ENCODE measurements around the gene PARD3. TPM values are rescaled to one million over a fixed set of nuclear protein-coding genes. Genes with fewer than 3 reads are reported as not detected.

The PARD3 gene
- total RNA-seq, 2 donors from 2014 or later: 36.1 to 48.5 TPM

DNA sequence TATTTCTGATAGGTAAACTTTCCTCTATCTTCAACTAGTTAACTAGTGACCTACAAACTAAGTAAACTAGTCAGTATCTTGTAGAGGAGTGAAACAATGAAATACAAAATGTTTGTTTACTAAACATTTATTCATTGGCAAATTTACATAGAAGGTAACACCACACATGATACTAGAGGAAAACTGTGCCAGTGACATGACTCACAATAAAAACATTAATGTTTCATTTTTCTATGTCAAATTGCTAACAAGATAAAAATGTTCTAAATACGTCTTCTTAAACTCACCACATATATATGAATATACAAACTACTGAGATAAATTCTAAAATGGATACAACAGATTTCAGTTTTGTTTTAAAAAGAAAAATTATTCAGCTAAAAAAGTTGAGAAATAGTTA, 471.3 kb downstream of the PARD3 start:
- Histone ChIP-seq H3K27me3 (no peaks in the 10 kb centered on the region), H3K4me3 (no peak overlapping the region), H3K27ac (no peak overlapping the region), H3K36me3 (replicated peaks in 1 of 2; ENCODE audit: insufficient read depth in 1 of 2, low read depth in 2 of 2) (no peaks in the 10 kb centered on the region), H3K4me1 (no peaks in the 10 kb centered on the region), H3K9me3 (no peaks in the 10 kb centered on the region)
- WGBS, 2 donors: 46 to 59% methylated on average over 1 of the region's 1 CpG
- intact Hi-C loops (cut with DNase I): no loop called here
- TF ChIP-seq, protein P1, sequence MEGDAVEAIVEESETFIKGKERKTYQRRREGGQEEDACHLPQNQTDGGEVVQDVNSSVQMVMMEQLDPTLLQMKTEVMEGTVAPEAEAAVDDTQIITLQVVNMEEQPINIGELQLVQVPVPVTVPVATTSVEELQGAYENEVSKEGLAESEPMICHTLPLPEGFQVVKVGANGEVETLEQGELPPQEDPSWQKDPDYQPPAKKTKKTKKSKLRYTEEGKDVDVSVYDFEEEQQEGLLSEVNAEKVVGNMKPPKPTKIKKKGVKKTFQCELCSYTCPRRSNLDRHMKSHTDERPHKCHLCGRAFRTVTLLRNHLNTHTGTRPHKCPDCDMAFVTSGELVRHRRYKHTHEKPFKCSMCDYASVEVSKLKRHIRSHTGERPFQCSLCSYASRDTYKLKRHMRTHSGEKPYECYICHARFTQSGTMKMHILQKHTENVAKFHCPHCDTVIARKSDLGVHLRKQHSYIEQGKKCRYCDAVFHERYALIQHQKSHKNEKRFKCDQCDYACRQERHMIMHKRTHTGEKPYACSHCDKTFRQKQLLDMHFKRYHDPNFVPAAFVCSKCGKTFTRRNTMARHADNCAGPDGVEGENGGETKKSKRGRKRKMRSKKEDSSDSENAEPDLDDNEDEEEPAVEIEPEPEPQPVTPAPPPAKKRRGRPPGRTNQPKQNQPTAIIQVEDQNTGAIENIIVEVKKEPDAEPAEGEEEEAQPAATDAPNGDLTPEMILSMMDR (IDR thresholded peaks at IDR 0.05): no peak
- TF ChIP-seq POLR2A (IDR thresholded peaks at IDR 0.05): no peak
- ATAC-seq (no peak), DNase-seq (no peak)

DNA sequence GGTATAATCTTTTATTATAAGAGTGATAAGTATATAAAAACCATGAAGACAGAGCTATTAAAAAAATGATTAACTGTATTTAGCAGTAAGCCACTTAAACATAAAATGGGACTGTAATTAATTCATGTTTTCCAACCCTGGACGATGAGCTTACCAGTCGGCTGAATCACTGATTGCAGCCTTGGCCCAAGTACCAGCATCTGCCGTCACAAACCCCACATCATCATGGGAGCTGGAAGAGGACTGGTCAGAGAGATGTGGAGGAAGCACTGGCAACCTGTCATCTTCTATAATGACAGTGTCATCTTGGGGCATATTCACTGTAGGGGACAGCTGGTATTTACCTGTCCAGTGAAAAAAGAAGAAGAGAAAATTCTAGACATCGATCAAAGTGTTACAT, 473.6 kb downstream of the PARD3 start:
- TF ChIP-seq, protein P1 (IDR thresholded peaks at IDR 0.05): no peak
- no peak for TF ChIP-seq POLR2A (IDR thresholded peaks at IDR 0.05)
- Histone ChIP-seq H3K36me3 (replicated peaks in 1 of 2; ENCODE audit: insufficient read depth in 1 of 2, low read depth in 2 of 2) (no peaks in the 10 kb centered on the region), H3K27me3 (no peaks in the 10 kb centered on the region), H3K27ac (no peak overlapping the region), H3K4me1 (peaks cover 4% of the 10 kb centered on the region), H3K9me3 (no peaks in the 10 kb centered on the region), H3K4me3 (no peak overlapping the region)
- DNase-seq (no peak), ATAC-seq (no peak)
- intact Hi-C loops (cut with DNase I): no loop called here
- WGBS, 2 donors: 89 to 91% methylated on average over 4 of the region's 4 CpGs

DNA sequence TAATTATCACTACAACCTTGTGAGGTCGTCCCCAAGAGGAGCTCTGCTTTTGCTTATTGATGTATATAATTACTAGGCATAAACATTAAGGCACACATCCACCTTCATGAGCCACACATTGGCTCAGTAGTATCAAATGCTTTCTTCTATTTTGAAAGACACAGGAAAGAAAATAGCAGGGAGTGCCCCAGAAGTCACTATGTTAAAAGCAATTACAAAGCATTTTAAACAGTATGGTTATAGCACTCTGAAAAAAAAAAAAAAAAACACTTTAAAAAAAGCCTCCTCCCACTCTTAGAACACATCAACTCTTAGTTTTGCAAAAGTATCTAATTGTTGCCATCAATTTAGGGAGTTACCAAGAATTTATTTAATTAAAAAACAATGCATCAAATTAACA, 474.2 kb downstream of the PARD3 start:
- Histone ChIP-seq H3K36me3 (replicated peaks in 1 of 2; ENCODE audit: insufficient read depth in 1 of 2, low read depth in 2 of 2) (no peaks in the 10 kb centered on the region), H3K4me1 (peaks cover 4% of the 10 kb centered on the region), H3K9me3 (no peaks in the 10 kb centered on the region), H3K4me3 (no peak overlapping the region), H3K27me3 (no peaks in the 10 kb centered on the region), H3K27ac (no peak overlapping the region)
- intact Hi-C loops (cut with DNase I): no loop called here
- no peak for TF ChIP-seq POLR2A (IDR thresholded peaks at IDR 0.05)
- TF ChIP-seq, protein P1 (IDR thresholded peaks at IDR 0.05): no peak
- DNase-seq: no peak
- 73 to 89% methylated on average over 1 of the region's 1 CpG for WGBS, 2 donors
- no peak for ATAC-seq

DNA sequence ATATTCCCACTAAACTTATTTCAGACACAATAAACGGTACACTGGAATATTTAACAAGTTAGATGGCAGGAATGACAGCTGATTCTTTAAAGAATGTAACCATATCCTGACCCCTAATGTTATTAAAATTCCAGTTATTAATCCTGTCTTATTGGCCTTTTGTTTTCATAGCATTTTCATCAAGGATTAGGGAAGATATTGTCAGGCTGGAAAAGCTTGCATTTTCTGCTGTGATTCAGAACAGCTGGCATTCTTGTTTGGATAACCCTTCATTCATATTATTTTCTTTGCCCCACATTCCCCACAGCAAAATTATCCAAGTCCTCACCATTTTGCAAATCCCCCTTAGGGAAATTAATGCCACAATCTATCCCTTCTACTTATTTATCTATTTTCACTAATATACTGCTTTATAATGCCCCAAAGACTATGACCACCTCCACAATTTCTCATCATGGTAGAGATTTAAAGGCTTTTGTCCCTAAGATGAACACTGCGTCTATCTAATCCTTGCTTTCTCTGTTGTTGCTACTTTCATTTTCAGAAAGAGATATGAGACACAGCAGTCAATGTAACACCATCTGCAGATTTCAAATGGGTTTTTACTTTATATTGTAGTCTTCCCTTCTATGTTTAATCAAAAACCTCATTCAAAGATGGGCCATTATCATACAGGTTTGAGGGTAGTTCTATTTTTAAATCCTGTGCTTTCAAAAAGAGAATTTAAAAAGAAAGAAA, 475.1 kb downstream of the PARD3 start:
- ATAC-seq (no peak), DNase-seq (no peak)
- Histone ChIP-seq H3K36me3 (replicated peaks in 1 of 2; ENCODE audit: insufficient read depth in 1 of 2, low read depth in 2 of 2) (no peaks in the 10 kb centered on the region), H3K27ac (no peak overlapping the region), H3K9me3 (no peaks in the 10 kb centered on the region), H3K27me3 (no peaks in the 10 kb centered on the region), H3K4me1 (peaks cover 4% of the 10 kb centered on the region), H3K4me3 (no peak overlapping the region)
- TF ChIP-seq, protein P1 (IDR thresholded peaks at IDR 0.05): no peak
- TF ChIP-seq POLR2A (IDR thresholded peaks at IDR 0.05): no peak
- intact Hi-C loops (cut with DNase I): no loop called here
- 70 to 82% methylated on average over 2 of the region's 2 CpGs for WGBS, 2 donors

DNA sequence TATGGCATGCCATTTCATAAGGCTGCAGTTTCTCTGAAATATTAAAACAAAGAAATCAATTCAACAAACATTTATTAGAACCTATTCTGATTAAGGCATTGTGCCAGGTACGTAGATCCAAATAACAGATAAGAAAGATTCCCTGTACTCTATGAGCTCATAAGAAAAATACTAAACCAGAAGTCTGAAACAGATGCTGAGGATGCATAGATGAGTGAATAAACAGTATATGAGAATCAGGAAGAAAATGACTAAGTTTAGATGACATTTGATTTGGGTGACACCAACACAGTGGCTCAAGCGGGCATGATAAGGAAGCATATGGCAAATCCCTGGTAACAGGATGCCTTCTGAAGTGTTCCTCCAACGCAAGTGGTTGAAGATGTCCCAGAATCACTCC, 477.2 kb downstream of the PARD3 start:
- H3K9me3 ChIP-seq: no peaks in the 10 kb centered on the region
- TF ChIP-seq, protein P1 (IDR thresholded peaks at IDR 0.05): no peak
- no peak for TF ChIP-seq POLR2A (IDR thresholded peaks at IDR 0.05)
- no peak for DNase-seq
- WGBS, 2 donors: 55 to 71% methylated on average over 3 of the region's 3 CpGs
- H3K4me1 ChIP-seq: peaks cover 4% of the 10 kb centered on the region
- H3K27ac ChIP-seq: no peak overlapping the region
- ATAC-seq: no peak
- no peaks in the 10 kb centered on the region for H3K36me3 ChIP-seq (replicated peaks in 1 of 2; ENCODE audit: insufficient read depth in 1 of 2, low read depth in 2 of 2)
- no peaks in the 10 kb centered on the region for H3K27me3 ChIP-seq
- intact Hi-C loops (cut with DNase I): no loop called here
- H3K4me3 ChIP-seq: no peak overlapping the region
